AG10803 (cell line): ENCODE data around the gene HNRNPUL1.

Experiments used
- DNase-seq: peaks from one replicate; pipeline ENCODE4 v3.0.0; 2010; ENCODE audit warnings: low read depth
- H3K4me3 ChIP-seq: 2 replicates; pipeline ENCODE4 v1.5.1; 2011; ENCODE audit warnings: mild to moderate bottlenecking, low read length, control low read depth
- TF ChIP-seq, protein P1 (sequence below): conservative IDR thresholded peaks from 2 replicates; pipeline ENCODE4 v1.5.1; 2011; ENCODE audit warnings: mild to moderate bottlenecking, low read length, control low read depth, inconsistent platforms

Gene HNRNPUL1

DNA sequence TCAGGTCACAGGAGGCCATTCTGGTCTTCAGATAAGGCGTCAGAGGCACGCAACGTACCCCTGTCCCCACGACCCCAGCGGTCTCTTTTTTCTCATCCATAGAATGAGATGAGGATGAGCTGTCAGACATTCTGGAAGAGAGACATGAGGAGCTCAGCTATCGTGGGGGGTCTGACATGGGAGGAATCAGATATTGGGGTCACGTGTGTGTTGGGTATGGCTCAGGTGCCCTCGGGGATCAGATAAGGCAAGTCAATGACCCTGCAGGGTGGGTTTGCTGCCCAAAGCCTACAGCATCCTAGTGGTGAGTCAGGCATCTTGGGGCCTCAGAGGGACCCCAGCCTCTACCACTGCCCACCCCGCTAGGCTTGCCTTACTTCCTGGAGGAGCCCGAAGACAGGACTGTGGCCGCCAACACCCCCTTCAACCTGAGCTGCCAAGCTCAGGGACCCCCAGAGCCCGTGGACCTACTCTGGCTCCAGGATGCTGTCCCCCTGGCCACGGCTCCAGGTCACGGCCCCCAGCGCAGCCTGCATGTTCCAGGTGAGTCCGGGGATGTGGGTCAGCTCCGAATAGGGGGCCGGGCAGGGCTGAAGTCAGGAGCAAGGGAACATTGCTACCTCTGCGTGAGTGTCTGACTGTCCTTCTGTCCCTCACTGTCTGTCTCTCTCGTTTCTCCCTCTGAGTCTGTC is 42.5 kb upstream of the HNRNPUL1 start:
- no peak for DNase-seq
- TF ChIP-seq, protein P1, sequence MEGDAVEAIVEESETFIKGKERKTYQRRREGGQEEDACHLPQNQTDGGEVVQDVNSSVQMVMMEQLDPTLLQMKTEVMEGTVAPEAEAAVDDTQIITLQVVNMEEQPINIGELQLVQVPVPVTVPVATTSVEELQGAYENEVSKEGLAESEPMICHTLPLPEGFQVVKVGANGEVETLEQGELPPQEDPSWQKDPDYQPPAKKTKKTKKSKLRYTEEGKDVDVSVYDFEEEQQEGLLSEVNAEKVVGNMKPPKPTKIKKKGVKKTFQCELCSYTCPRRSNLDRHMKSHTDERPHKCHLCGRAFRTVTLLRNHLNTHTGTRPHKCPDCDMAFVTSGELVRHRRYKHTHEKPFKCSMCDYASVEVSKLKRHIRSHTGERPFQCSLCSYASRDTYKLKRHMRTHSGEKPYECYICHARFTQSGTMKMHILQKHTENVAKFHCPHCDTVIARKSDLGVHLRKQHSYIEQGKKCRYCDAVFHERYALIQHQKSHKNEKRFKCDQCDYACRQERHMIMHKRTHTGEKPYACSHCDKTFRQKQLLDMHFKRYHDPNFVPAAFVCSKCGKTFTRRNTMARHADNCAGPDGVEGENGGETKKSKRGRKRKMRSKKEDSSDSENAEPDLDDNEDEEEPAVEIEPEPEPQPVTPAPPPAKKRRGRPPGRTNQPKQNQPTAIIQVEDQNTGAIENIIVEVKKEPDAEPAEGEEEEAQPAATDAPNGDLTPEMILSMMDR, result no peak
- H3K4me3 ChIP-seq, result peak overlapping the region; percentile 94

DNA sequence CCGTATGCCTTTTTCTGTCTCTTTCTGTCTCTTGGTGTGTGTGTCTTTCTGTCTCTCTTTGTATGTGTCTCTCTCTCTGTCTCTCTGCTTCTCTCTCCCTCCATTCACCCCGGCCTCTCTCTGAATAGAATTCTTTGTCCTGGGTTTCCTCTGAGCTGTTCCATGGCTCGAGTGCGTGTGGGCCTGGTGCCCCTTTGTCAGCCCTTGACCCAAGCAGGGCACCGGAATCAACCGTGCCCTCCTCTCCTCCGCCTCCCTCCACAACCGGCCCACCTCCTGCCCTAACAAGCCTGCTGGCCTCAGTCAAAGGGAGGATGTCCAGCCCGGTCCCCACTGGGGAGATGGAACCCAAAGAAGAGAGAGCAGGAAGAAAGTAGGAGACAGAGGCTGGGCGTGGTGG is 41.9 kb upstream of the HNRNPUL1 start:
- no peak overlapping the region for H3K4me3 ChIP-seq
- DNase-seq, result no peak
- TF ChIP-seq, protein P1, result no peak

DNA sequence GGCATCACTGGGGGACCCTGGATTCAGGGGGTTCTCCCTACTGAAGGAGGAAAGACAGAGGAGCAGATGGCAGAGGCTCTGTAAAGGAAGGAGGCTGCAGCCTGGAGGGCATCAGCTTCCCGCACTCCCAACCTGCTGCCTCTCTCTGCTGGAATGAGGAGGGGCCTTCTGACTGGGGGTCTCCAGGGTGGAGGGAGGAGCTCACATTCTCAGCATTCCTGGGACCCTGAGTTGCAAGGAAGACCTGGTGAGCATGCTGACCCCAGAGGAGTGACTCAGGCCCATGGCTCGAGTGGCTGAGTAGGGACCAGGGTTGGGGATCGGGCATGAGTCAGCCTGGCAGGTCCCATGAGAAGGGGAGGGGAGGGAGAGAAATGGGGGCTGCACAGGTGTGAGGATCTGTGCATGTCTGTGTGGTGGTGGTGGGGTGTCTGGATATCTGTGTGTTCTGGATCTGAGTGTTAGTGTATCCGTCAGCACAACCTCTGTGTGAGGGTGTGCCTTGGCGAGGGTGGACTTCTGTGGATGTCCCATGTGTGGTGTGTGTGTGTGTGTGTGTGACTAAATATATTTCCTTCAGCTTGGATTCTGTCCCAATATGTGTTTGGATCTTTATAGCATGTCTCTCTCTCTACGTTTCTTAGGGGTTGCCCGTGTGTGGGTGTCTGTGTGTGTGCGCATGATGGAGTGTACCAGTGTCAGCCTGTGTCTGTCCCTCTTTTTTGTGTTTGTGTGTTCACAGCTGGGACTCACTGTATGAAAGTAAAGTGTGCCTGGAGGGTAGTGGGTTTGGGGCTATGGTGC is 40.5 kb upstream of the HNRNPUL1 start:
- peak; percentile 83 for DNase-seq
- TF ChIP-seq, protein P1, result no peak
- H3K4me3 ChIP-seq, result peak overlapping the region; percentile 49

DNA sequence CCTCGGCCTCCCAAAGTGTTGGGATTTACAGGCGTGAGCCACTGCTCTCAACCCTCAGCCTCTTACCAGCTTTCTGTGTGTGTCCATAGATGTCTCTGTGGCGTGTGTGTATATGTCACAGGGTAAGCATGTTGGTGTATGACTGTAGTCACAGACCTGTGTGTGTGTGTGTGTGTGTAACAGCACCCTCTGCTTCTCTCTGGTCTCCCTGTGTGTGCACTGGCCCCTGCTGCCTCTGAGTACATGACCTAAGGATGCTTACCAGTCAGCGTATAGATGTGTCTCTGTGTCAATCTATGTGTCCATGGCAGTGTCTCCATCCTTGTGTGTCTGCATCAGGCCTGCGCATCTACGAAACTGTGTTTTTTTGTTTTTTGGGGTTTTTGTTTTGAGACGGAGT is 39.5 kb upstream of the HNRNPUL1 start:
- TF ChIP-seq, protein P1, result no peak
- no peak for DNase-seq
- no peak overlapping the region; the same call in none of the 2 replicates for H3K4me3 ChIP-seq

DNA sequence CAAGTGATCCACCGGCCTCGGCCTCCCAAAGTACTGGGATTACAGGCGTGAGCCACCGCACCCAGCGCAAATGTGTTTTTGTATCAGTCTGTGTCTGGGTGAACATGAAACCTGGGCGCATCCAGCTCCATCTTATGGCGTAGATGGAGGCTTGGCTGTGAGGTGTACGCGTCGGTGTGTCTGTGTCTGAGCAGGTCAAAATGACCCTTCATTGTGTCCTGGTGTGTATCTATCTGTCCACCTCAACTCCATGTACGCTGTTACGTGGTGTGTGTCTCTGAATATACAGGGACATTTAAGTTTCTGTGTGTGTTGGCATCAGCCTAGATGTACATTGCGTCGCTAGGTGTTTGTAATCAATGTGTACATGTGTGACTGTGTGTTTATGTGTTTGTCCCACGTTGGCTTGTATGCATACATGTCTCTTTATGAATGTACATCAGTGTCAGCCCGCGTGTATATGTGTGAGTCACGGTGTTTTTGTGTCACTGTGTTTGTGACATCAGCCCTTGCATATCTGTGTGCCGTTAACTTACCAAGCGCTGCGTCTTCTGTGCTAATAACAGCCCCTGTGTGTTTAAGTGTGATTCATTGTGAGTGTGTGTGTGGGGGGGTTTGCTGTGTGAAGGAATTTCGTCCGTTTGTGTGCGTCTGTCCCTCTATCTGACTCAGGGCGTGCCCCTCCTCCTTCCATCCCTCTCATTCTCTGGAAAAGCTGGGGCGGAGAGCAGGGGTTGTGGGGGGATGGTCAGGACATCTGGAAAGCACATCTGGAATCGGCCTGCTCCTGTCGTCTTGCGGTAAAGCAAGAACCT is 38.7 kb upstream of the HNRNPUL1 start:
- H3K4me3 ChIP-seq, result peak overlapping the region; percentile 56
- TF ChIP-seq, protein P1, result no peak
- DNase-seq, result peak; percentile 100

DNA sequence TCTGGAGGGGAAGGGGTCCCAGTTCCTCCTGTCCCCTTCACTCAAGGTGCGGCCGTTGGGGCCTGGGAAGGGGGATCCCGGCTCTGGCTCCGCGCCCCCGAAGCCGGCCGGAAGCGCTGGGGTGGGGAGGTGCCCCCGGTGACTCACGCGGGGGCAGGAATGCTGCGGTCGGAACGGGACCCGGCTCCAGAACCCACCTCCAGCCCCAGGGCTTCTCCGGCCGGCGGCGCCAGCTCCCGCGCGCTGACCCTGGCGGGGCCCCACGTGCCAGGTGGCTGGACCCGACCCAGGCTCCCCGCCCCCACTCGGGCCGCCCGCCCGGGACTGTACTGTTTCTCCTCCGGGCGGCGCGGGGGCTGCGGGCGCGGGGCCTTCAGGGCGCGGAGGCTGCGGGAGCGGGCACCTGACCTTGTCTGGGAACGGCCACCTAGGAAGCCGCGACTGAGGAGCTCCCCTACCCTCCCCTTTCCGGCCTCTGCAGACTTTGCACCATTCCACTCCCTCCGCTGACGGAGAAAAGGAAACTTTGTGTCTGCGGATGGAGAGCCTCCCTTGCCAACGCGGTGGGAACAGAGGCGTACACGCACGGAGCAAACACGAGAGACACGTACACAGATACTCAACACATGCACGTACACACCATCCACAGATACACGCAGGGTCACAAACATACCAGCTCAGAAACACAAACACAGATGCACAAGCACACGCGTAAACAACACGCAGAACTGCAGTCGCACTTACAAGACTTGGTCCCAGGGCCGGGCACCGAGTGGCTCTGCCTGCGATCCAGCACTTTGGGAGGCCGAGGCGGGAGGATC is 37.9 kb upstream of the HNRNPUL1 start:
- TF ChIP-seq, protein P1, result no peak
- H3K4me3 ChIP-seq, result peak overlapping the region; percentile 56
- peak; percentile 93 for DNase-seq
